ENCODE measurements around the gene CDH23.

The CDH23 gene

GRCh38 chr10:71719042-71719441, 322.3 kb downstream of the CDH23 start:
- Histone ChIP-seq H3K27ac (ENCODE audit: low read depth in 2 of 2, low read length in 2 of 2) (peak overlapping the region in 1 of 2 donors; percentile 9), H3K4me3 (ENCODE audit: low read length in 2 of 2) (no peak overlapping the region), H3K27me3 (ENCODE audit: control insufficient read depth in 2 of 2, insufficient read depth in 2 of 2, low read length in 2 of 2) (no peaks in the 10 kb centered on the region), H3K36me3 (ENCODE audit: control insufficient read depth in 2 of 2, insufficient read depth in 2 of 2, low read length in 2 of 2) (no peaks in the 10 kb centered on the region), H3K9me3 (ENCODE audit: control insufficient read depth in 2 of 2, low read length in 2 of 2) (no peaks in the 10 kb centered on the region), H3K4me1 (ENCODE audit: control insufficient read depth in 2 of 2, insufficient read depth in 2 of 2, low read length in 2 of 2) (peaks cover 7 to 15% of the 10 kb centered on the region in 2 donors), H3K9ac (ENCODE audit: low read depth in 1 of 2, low read length in 2 of 2) (no peak overlapping the region)

- Histone ChIP-seq H3K36me3 (ENCODE audit: control insufficient read depth in 2 of 2, insufficient read depth in 2 of 2, low read length in 2 of 2) (no peaks in the 10 kb centered on the region), H3K9me3 (ENCODE audit: control insufficient read depth in 2 of 2, low read length in 2 of 2) (no peaks in the 10 kb centered on the region), H3K27ac (ENCODE audit: low read depth in 2 of 2, low read length in 2 of 2) (peak within 1 kb of the TSS in 1 of 2 donors; percentile 9), H3K9ac (ENCODE audit: low read depth in 1 of 2, low read length in 2 of 2) (no peak within 1 kb of the TSS), H3K4me1 (ENCODE audit: control insufficient read depth in 2 of 2, insufficient read depth in 2 of 2, low read length in 2 of 2) (peaks cover 1 to 9% of the 10 kb centered on the region in 2 donors), H3K4me3 (ENCODE audit: low read length in 2 of 2) (no peak within 1 kb of the TSS), H3K27me3 (ENCODE audit: control insufficient read depth in 2 of 2, insufficient read depth in 2 of 2, low read length in 2 of 2) (no peaks in the 10 kb centered on the region)
Observed at GRCh38 chr10:71719464-71720201, 322.9 kb downstream of the CDH23 start, which contains the start of gene C10orf105. Gene C10orf105, minus strand, starts transcription at chr10:71719778. Its CDS starts 3,441 bp downstream, at chr10:71716337.

GRCh38 chr10:71720288-71720687, 323.6 kb downstream of the CDH23 start:
- no peaks in the 10 kb centered on the region for H3K36me3 ChIP-seq (ENCODE audit: control insufficient read depth in 2 of 2, insufficient read depth in 2 of 2, low read length in 2 of 2)
- peaks cover 0 to 4% of the 10 kb centered on the region in 2 donors for H3K4me1 ChIP-seq (ENCODE audit: control insufficient read depth in 2 of 2, insufficient read depth in 2 of 2, low read length in 2 of 2)
- no peak overlapping the region for H3K27ac ChIP-seq (ENCODE audit: low read depth in 2 of 2, low read length in 2 of 2)
- H3K27me3 ChIP-seq (ENCODE audit: control insufficient read depth in 2 of 2, insufficient read depth in 2 of 2, low read length in 2 of 2): no peaks in the 10 kb centered on the region
- H3K9me3 ChIP-seq (ENCODE audit: control insufficient read depth in 2 of 2, low read length in 2 of 2): no peaks in the 10 kb centered on the region
- H3K4me3 ChIP-seq (ENCODE audit: low read length in 2 of 2): no peak overlapping the region
- H3K9ac ChIP-seq (ENCODE audit: low read depth in 1 of 2, low read length in 2 of 2): no peak overlapping the region

- H3K9ac ChIP-seq (ENCODE audit: low read depth in 1 of 2, low read length in 2 of 2): no peak overlapping the region
Observed at GRCh38 chr10:71721313-71721712, 324.6 kb downstream of the CDH23 start.

GRCh38 chr10:71722849-71723248, 326.1 kb downstream of the CDH23 start:
- no peaks in the 10 kb centered on the region for H3K9me3 ChIP-seq (ENCODE audit: control insufficient read depth in 2 of 2, low read length in 2 of 2)
- no peak overlapping the region for H3K4me3 ChIP-seq (ENCODE audit: low read length in 2 of 2)
- H3K9ac ChIP-seq (ENCODE audit: low read depth in 1 of 2, low read length in 2 of 2): no peak overlapping the region
- no peaks in the 10 kb centered on the region for H3K27me3 ChIP-seq (ENCODE audit: control insufficient read depth in 2 of 2, insufficient read depth in 2 of 2, low read length in 2 of 2)
- no peaks in the 10 kb centered on the region for H3K36me3 ChIP-seq (ENCODE audit: control insufficient read depth in 2 of 2, insufficient read depth in 2 of 2, low read length in 2 of 2)
- H3K27ac ChIP-seq (ENCODE audit: low read depth in 2 of 2, low read length in 2 of 2): no peak overlapping the region
- H3K4me1 ChIP-seq (ENCODE audit: control insufficient read depth in 2 of 2, insufficient read depth in 2 of 2, low read length in 2 of 2): peaks cover 21 to 23% of the 10 kb centered on the region in 2 donors

More at GRCh38 chr10:71721313-71721712, 324.6 kb downstream of the CDH23 start:
- Histone ChIP-seq H3K4me1 (ENCODE audit: control insufficient read depth in 2 of 2, insufficient read depth in 2 of 2, low read length in 2 of 2) (peaks cover 6 to 8% of the 10 kb centered on the region in 2 donors), H3K36me3 (ENCODE audit: control insufficient read depth in 2 of 2, insufficient read depth in 2 of 2, low read length in 2 of 2) (no peaks in the 10 kb centered on the region), H3K4me3 (ENCODE audit: low read length in 2 of 2) (no peak overlapping the region), H3K9me3 (ENCODE audit: control insufficient read depth in 2 of 2, low read length in 2 of 2) (no peaks in the 10 kb centered on the region), H3K27ac (ENCODE audit: low read depth in 2 of 2, low read length in 2 of 2) (no peak overlapping the region), H3K27me3 (ENCODE audit: control insufficient read depth in 2 of 2, insufficient read depth in 2 of 2, low read length in 2 of 2) (no peaks in the 10 kb centered on the region)

- Histone ChIP-seq H3K4me3 (ENCODE audit: low read length in 2 of 2) (no peak overlapping the region), H3K36me3 (ENCODE audit: control insufficient read depth in 2 of 2, insufficient read depth in 2 of 2, low read length in 2 of 2) (no peaks in the 10 kb centered on the region), H3K9ac (ENCODE audit: low read depth in 1 of 2, low read length in 2 of 2) (no peak overlapping the region), H3K27me3 (ENCODE audit: control insufficient read depth in 2 of 2, insufficient read depth in 2 of 2, low read length in 2 of 2) (no peaks in the 10 kb centered on the region), H3K27ac (ENCODE audit: low read depth in 2 of 2, low read length in 2 of 2) (no peak overlapping the region), H3K9me3 (ENCODE audit: control insufficient read depth in 2 of 2, low read length in 2 of 2) (no peaks in the 10 kb centered on the region), H3K4me1 (ENCODE audit: control insufficient read depth in 2 of 2, insufficient read depth in 2 of 2, low read length in 2 of 2) (peaks cover 25 to 28% of the 10 kb centered on the region in 2 donors)
Observed at GRCh38 chr10:71723311-71723710, 326.6 kb downstream of the CDH23 start.

- Histone ChIP-seq H3K9me3 (ENCODE audit: control insufficient read depth in 2 of 2, low read length in 2 of 2) (no peaks in the 10 kb centered on the region), H3K4me1 (ENCODE audit: control insufficient read depth in 2 of 2, insufficient read depth in 2 of 2, low read length in 2 of 2) (peaks cover 37 to 38% of the 10 kb centered on the region in 2 donors), H3K4me3 (ENCODE audit: low read length in 2 of 2) (no peak overlapping the region), H3K27me3 (ENCODE audit: control insufficient read depth in 2 of 2, insufficient read depth in 2 of 2, low read length in 2 of 2) (no peaks in the 10 kb centered on the region), H3K9ac (ENCODE audit: low read depth in 1 of 2, low read length in 2 of 2) (no peak overlapping the region), H3K36me3 (ENCODE audit: control insufficient read depth in 2 of 2, insufficient read depth in 2 of 2, low read length in 2 of 2) (no peaks in the 10 kb centered on the region), H3K27ac (ENCODE audit: low read depth in 2 of 2, low read length in 2 of 2) (no peak overlapping the region)
Observed at GRCh38 chr10:71724539-71724938, 327.8 kb downstream of the CDH23 start.

GRCh38 chr10:71725249-71725648, 328.5 kb downstream of the CDH23 start:
- Histone ChIP-seq H3K9ac (ENCODE audit: low read depth in 1 of 2, low read length in 2 of 2) (no peak overlapping the region), H3K4me1 (ENCODE audit: control insufficient read depth in 2 of 2, insufficient read depth in 2 of 2, low read length in 2 of 2) (peaks cover 40% of the 10 kb centered on the region in 2 donors), H3K4me3 (ENCODE audit: low read length in 2 of 2) (no peak overlapping the region), H3K36me3 (ENCODE audit: control insufficient read depth in 2 of 2, insufficient read depth in 2 of 2, low read length in 2 of 2) (no peaks in the 10 kb centered on the region), H3K27ac (ENCODE audit: low read depth in 2 of 2, low read length in 2 of 2) (peak overlapping the region in 1 of 2 donors; percentile 98), H3K27me3 (ENCODE audit: control insufficient read depth in 2 of 2, insufficient read depth in 2 of 2, low read length in 2 of 2) (no peaks in the 10 kb centered on the region), H3K9me3 (ENCODE audit: control insufficient read depth in 2 of 2, low read length in 2 of 2) (no peaks in the 10 kb centered on the region)

GRCh38 chr10:71725998-71726579, 329.4 kb downstream of the CDH23 start:
- Histone ChIP-seq H3K9ac (ENCODE audit: low read depth in 1 of 2, low read length in 2 of 2) (peak overlapping the region; percentile 5 to 29), H3K9me3 (ENCODE audit: control insufficient read depth in 2 of 2, low read length in 2 of 2) (no peaks in the 10 kb centered on the region), H3K4me1 (ENCODE audit: control insufficient read depth in 2 of 2, insufficient read depth in 2 of 2, low read length in 2 of 2) (peaks cover 44% of the 10 kb centered on the region in 2 donors), H3K27me3 (ENCODE audit: control insufficient read depth in 2 of 2, insufficient read depth in 2 of 2, low read length in 2 of 2) (no peaks in the 10 kb centered on the region), H3K36me3 (ENCODE audit: control insufficient read depth in 2 of 2, insufficient read depth in 2 of 2, low read length in 2 of 2) (no peaks in the 10 kb centered on the region), H3K27ac (ENCODE audit: low read depth in 2 of 2, low read length in 2 of 2) (peak overlapping the region; percentile 95 to 98), H3K4me3 (ENCODE audit: low read length in 2 of 2) (no peak overlapping the region)

GRCh38 chr10:71726580-71727104, 329.9 kb downstream of the CDH23 start:
- peaks cover 44% of the 10 kb centered on the region in 2 donors for H3K4me1 ChIP-seq (ENCODE audit: control insufficient read depth in 2 of 2, insufficient read depth in 2 of 2, low read length in 2 of 2)
- peak overlapping the region; percentile 95 to 98 for H3K27ac ChIP-seq (ENCODE audit: low read depth in 2 of 2, low read length in 2 of 2)
- H3K27me3 ChIP-seq (ENCODE audit: control insufficient read depth in 2 of 2, insufficient read depth in 2 of 2, low read length in 2 of 2): no peaks in the 10 kb centered on the region
- H3K9ac ChIP-seq (ENCODE audit: low read depth in 1 of 2, low read length in 2 of 2): peak overlapping the region; percentile 26 to 72
- H3K36me3 ChIP-seq (ENCODE audit: control insufficient read depth in 2 of 2, insufficient read depth in 2 of 2, low read length in 2 of 2): no peaks in the 10 kb centered on the region
- H3K9me3 ChIP-seq (ENCODE audit: control insufficient read depth in 2 of 2, low read length in 2 of 2): no peaks in the 10 kb centered on the region
- H3K4me3 ChIP-seq (ENCODE audit: low read length in 2 of 2): no peak overlapping the region
